SJCRH30 (cell line): ENCODE data around the gene ARMS2. TPM values are rescaled to one million over a fixed set of nuclear protein-coding genes. Genes with fewer than 3 reads are reported as not detected.

Experiments used
- DNase-seq, 2 experiments: peaks; one replicate each; pipeline ENCODE4 v3.0.0-alpha.2; 2015 to 2020
- H3K27ac ChIP-seq: fragments of 250-450 bp; sonication (Bioruptor Pico); 2 replicates; pipeline ENCODE4 v1.5.1; 2020; ENCODE audit warnings: mild to moderate bottlenecking, moderate library complexity
- H3K27me3 ChIP-seq: fragments of 250-450 bp; sonication (Bioruptor Pico); 2 replicates; pipeline ENCODE4 v1.5.1; 2020; ENCODE audit warnings: mild to moderate bottlenecking, moderate library complexity
- H3K36me3 ChIP-seq: fragments of 250-450 bp; sonication (Bioruptor Pico); 2 replicates; pipeline ENCODE4 v1.5.1; 2020; ENCODE audit warnings: mild to moderate bottlenecking, moderate library complexity
- H3K4me1 ChIP-seq: fragments of 250-450 bp; sonication (Bioruptor Pico); 2 replicates; pipeline ENCODE4 v1.5.1; 2020; ENCODE audit warnings: mild to moderate bottlenecking, moderate library complexity
- H3K4me3 ChIP-seq: fragments of 250-450 bp; sonication (Bioruptor Pico); 2 replicates; pipeline ENCODE4 v1.5.1; 2020; ENCODE audit warnings: mild to moderate bottlenecking, moderate library complexity
- H3K9me3 ChIP-seq: fragments of 250-450 bp; sonication (Bioruptor Pico); replicated peaks from 2 replicates; pipeline ENCODE4 v1.5.1; 2020; ENCODE audit warnings: mild to moderate bottlenecking, moderate library complexity
- total RNA-seq: library from RNA; depleted of rRNA; stranded (reverse); fragments of >200 nt; shearing (Covaris generic); gene quantifications from 2 replicates; pipeline ENCODE4 v1.2.3, GENCODE V29; 2014

The ARMS2 gene
- total RNA-seq, 1 experiment from 2014 or later = not detected

GRCh38 chr10:122490268-122490667 is 35.8 kb downstream of the ARMS2 start:
- no peaks in the 10 kb centered on the region for H3K36me3 ChIP-seq
- no peaks in the 10 kb centered on the region for H3K4me1 ChIP-seq
- no peaks in the 10 kb centered on the region for H3K9me3 ChIP-seq
- peaks cover 16% of the 10 kb centered on the region for H3K27me3 ChIP-seq
- H3K4me3 ChIP-seq = no peak overlapping the region
- no peak overlapping the region for H3K27ac ChIP-seq
- DNase-seq = no peak

- Histone ChIP-seq H3K36me3 (no peaks in the 10 kb centered on the region), H3K4me1 (no peaks in the 10 kb centered on the region), H3K27ac (no peak overlapping the region), H3K4me3 (no peak overlapping the region), H3K9me3 (no peaks in the 10 kb centered on the region), H3K27me3 (peaks cover 16% of the 10 kb centered on the region)
- no peak for DNase-seq
These were observed 36.6 kb downstream of the ARMS2 start for GRCh38 chr10:122490786-122491680.

GRCh38 chr10:122492006-122492405 is 37.6 kb downstream of the ARMS2 start:
- Histone ChIP-seq H3K36me3 (no peaks in the 10 kb centered on the region), H3K4me1 (no peaks in the 10 kb centered on the region), H3K9me3 (no peaks in the 10 kb centered on the region), H3K4me3 (no peak overlapping the region), H3K27ac (no peak overlapping the region), H3K27me3 (peaks cover 16% of the 10 kb centered on the region; the same call in 1 of the 2 replicates)
- no peak for DNase-seq

GRCh38 chr10:122492999-122493481 is 38.6 kb downstream of the ARMS2 start:
- H3K9me3 ChIP-seq = no peaks in the 10 kb centered on the region
- no peak overlapping the region for H3K4me3 ChIP-seq
- no peaks in the 10 kb centered on the region for H3K36me3 ChIP-seq
- no peaks in the 10 kb centered on the region for H3K4me1 ChIP-seq
- DNase-seq = no peak
- peaks cover 19% of the 10 kb centered on the region; the same call in 1 of the 2 replicates for H3K27me3 ChIP-seq
- H3K27ac ChIP-seq = no peak overlapping the region

- H3K27me3 ChIP-seq = peaks cover 19% of the 10 kb centered on the region; the same call in 1 of the 2 replicates
- H3K36me3 ChIP-seq = no peaks in the 10 kb centered on the region
- no peak for DNase-seq
- no peak overlapping the region for H3K27ac ChIP-seq
- H3K4me1 ChIP-seq = no peaks in the 10 kb centered on the region
- no peaks in the 10 kb centered on the region for H3K9me3 ChIP-seq
- H3K4me3 ChIP-seq = no peak overlapping the region
These were observed 39.3 kb downstream of the ARMS2 start for GRCh38 chr10:122493761-122494160.

- Histone ChIP-seq H3K9me3 (no peaks in the 10 kb centered on the region), H3K27ac (no peak overlapping the region), H3K27me3 (peaks cover 19% of the 10 kb centered on the region; the same call in 1 of the 2 replicates), H3K4me1 (no peaks in the 10 kb centered on the region), H3K4me3 (no peak overlapping the region), H3K36me3 (no peaks in the 10 kb centered on the region)
- no peak for DNase-seq
These were observed 39.8 kb downstream of the ARMS2 start for GRCh38 chr10:122494173-122494820.

GRCh38 chr10:122494833-122495232 is 40.4 kb downstream of the ARMS2 start:
- no peak overlapping the region for H3K4me3 ChIP-seq
- DNase-seq = no peak
- no peak overlapping the region for H3K27ac ChIP-seq

GRCh38 chr10:122495406-122496340 is 41.2 kb downstream of the ARMS2 start:
- Histone ChIP-seq H3K27me3 (peaks cover 17% of the 10 kb centered on the region; the same call in 1 of the 2 replicates), H3K9me3 (no peaks in the 10 kb centered on the region), H3K27ac (no peak overlapping the region), H3K4me1 (no peaks in the 10 kb centered on the region), H3K36me3 (no peaks in the 10 kb centered on the region), H3K4me3 (no peak overlapping the region)
- DNase-seq = no peak

More at GRCh38 chr10:122494833-122495232, 40.4 kb downstream of the ARMS2 start:
- H3K36me3 ChIP-seq = no peaks in the 10 kb centered on the region
- no peaks in the 10 kb centered on the region for H3K4me1 ChIP-seq
- peaks cover 19% of the 10 kb centered on the region; the same call in 1 of the 2 replicates for H3K27me3 ChIP-seq
- no peaks in the 10 kb centered on the region for H3K9me3 ChIP-seq

GRCh38 chr10:122497241-122497640 is 42.8 kb downstream of the ARMS2 start:
- Histone ChIP-seq H3K4me1 (no peaks in the 10 kb centered on the region), H3K36me3 (no peaks in the 10 kb centered on the region), H3K4me3 (no peak overlapping the region), H3K27me3 (peaks cover 8% of the 10 kb centered on the region; the same call in 1 of the 2 replicates), H3K27ac (no peak overlapping the region), H3K9me3 (no peaks in the 10 kb centered on the region)
- no peak for DNase-seq

GRCh38 chr10:122498521-122498920 is 44.1 kb downstream of the ARMS2 start:
- Histone ChIP-seq H3K27ac (no peak overlapping the region), H3K9me3 (no peaks in the 10 kb centered on the region), H3K4me1 (no peaks in the 10 kb centered on the region), H3K4me3 (no peak overlapping the region), H3K27me3 (0 out of 2 replicates have a peak, but pooled peaks cover 3% of the 10 kb centered on the region), H3K36me3 (no peaks in the 10 kb centered on the region)
- DNase-seq = no peak

- no peaks in the 10 kb centered on the region for H3K36me3 ChIP-seq
- DNase-seq = no peak
- H3K27ac ChIP-seq = no peak overlapping the region
- H3K4me3 ChIP-seq = no peak overlapping the region
- H3K9me3 ChIP-seq = no peaks in the 10 kb centered on the region
- no peaks in the 10 kb centered on the region for H3K4me1 ChIP-seq
- H3K27me3 ChIP-seq = 0 out of 2 replicates have a peak, but pooled peaks cover 3% of the 10 kb centered on the region
These were observed 44.6 kb downstream of the ARMS2 start for GRCh38 chr10:122499012-122499411.

- DNase-seq = no peak
- H3K27me3 ChIP-seq = 0 out of 2 replicates have a peak, but pooled peaks cover 3% of the 10 kb centered on the region
- H3K4me1 ChIP-seq = no peaks in the 10 kb centered on the region
- no peak overlapping the region for H3K27ac ChIP-seq
- H3K9me3 ChIP-seq = no peaks in the 10 kb centered on the region
- H3K36me3 ChIP-seq = no peaks in the 10 kb centered on the region
- no peak overlapping the region for H3K4me3 ChIP-seq
These were observed 45.1 kb downstream of the ARMS2 start for GRCh38 chr10:122499491-122499941.

- DNase-seq = no peak
- Histone ChIP-seq H3K4me1 (peaks cover 3% of the 10 kb centered on the region; the same call in 1 of the 2 replicates), H3K27me3 (0 out of 2 replicates have a peak, but pooled peaks cover 3% of the 10 kb centered on the region), H3K36me3 (no peaks in the 10 kb centered on the region), H3K4me3 (no peak overlapping the region), H3K27ac (no peak overlapping the region), H3K9me3 (no peaks in the 10 kb centered on the region)
These were observed 45.7 kb downstream of the ARMS2 start for GRCh38 chr10:122500194-122500593.

GRCh38 chr10:122500726-122501125 is 46.3 kb downstream of the ARMS2 start:
- H3K9me3 ChIP-seq = no peaks in the 10 kb centered on the region
- no peak for DNase-seq
- no peak overlapping the region for H3K4me3 ChIP-seq
- peaks cover 3% of the 10 kb centered on the region; the same call in 1 of the 2 replicates for H3K4me1 ChIP-seq
- no peaks in the 10 kb centered on the region for H3K36me3 ChIP-seq
- 0 out of 2 replicates have a peak, but pooled peaks cover 3% of the 10 kb centered on the region for H3K27me3 ChIP-seq
- H3K27ac ChIP-seq = no peak overlapping the region
